ENCODE measurements around the gene RTP1.

The RTP1 gene

DNA sequence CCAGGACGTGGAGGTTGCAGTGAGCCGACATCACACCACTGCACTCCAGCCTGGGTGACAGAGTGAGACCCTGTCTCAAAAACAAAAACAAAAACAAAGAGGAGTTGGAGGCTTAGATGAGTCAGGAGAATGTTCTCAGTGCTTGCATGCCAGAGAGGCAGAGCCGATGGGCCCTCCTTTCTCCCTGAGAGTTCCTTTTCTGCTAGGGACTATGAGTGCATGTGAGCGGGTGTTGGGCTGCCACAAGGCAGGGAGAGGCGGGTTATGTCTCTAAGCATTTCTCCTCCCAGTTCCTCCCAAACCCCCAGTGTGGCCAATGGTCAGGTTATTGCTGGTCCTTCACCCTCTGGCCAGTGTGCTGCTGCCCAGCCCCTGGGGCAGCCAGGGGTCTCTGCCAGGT, 45.1 kb downstream of the RTP1 start:
- no peaks in the 10 kb centered on the region for H4K20me1 ChIP-seq (ENCODE audit: control insufficient read depth, insufficient read depth, low read depth, low read length)
- H3K27me3 ChIP-seq (ENCODE audit: control insufficient read depth, low read length), result peaks cover 24% of the 10 kb centered on the region
- no peaks in the 10 kb centered on the region; the same call in 1 of the 2 replicates for H3K9me3 ChIP-seq (ENCODE audit: control insufficient read depth, insufficient read depth, low read length)
- H3K9me2 ChIP-seq (replicated peaks; ENCODE audit: control insufficient read depth, low read length), result no peaks in the 10 kb centered on the region
- H3K27ac ChIP-seq (ENCODE audit: low read depth, low read length), result no peak overlapping the region
- H3K79me2 ChIP-seq (ENCODE audit: control insufficient read depth, low read length), result no peaks in the 10 kb centered on the region
- H3F3A ChIP-seq (ENCODE audit: control insufficient read depth, insufficient read depth), result no peaks in the 10 kb centered on the region
- no peak overlapping the region for H3K4me3 ChIP-seq (ENCODE audit: low read length)
- H3K4me2 ChIP-seq (ENCODE audit: low read length), result no peak overlapping the region
- H3K36me3 ChIP-seq (ENCODE audit: control insufficient read depth, low read length), result no peaks in the 10 kb centered on the region
- peaks cover 4% of the 10 kb centered on the region for H3K4me1 ChIP-seq (ENCODE audit: control insufficient read depth, low read length)
- TF ChIP-seq, protein P1, sequence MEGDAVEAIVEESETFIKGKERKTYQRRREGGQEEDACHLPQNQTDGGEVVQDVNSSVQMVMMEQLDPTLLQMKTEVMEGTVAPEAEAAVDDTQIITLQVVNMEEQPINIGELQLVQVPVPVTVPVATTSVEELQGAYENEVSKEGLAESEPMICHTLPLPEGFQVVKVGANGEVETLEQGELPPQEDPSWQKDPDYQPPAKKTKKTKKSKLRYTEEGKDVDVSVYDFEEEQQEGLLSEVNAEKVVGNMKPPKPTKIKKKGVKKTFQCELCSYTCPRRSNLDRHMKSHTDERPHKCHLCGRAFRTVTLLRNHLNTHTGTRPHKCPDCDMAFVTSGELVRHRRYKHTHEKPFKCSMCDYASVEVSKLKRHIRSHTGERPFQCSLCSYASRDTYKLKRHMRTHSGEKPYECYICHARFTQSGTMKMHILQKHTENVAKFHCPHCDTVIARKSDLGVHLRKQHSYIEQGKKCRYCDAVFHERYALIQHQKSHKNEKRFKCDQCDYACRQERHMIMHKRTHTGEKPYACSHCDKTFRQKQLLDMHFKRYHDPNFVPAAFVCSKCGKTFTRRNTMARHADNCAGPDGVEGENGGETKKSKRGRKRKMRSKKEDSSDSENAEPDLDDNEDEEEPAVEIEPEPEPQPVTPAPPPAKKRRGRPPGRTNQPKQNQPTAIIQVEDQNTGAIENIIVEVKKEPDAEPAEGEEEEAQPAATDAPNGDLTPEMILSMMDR (IDR thresholded peaks at IDR 0.05; ENCODE audit: low read depth, low read length, poor library complexity, severe bottlenecking), result no peak
- no peak for TF ChIP-seq EZH2phosphoT487 (IDR thresholded peaks at IDR 0.05; ENCODE audit: borderline replicate concordance, low read length)

DNA sequence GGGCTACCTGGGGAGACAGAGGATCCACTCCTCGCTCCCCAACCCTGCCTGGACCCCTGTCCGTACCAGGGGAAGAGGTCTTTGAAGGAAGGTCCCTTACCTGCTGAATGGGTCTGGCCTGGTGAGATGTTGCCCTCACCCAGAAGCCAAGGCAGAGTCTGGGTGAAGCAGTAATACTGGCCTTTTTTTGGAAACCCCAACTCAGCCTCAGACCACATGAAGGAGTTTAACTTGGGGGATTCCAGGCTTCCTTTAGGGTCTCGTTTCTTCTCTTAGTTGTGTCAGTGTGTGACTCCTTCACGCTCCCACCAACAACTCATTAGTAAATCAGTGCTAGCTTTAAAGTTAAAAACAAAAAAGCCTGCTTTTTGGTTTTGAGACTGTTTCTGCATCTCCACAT, 45.6 kb downstream of the RTP1 start:
- Histone ChIP-seq H3K9me3 (ENCODE audit: control insufficient read depth, insufficient read depth, low read length) (no peaks in the 10 kb centered on the region; the same call in 1 of the 2 replicates), H3K79me2 (ENCODE audit: control insufficient read depth, low read length) (no peaks in the 10 kb centered on the region), H3F3A (ENCODE audit: control insufficient read depth, insufficient read depth) (no peaks in the 10 kb centered on the region), H4K20me1 (ENCODE audit: control insufficient read depth, insufficient read depth, low read depth, low read length) (no peaks in the 10 kb centered on the region), H3K4me3 (ENCODE audit: low read length) (no peak overlapping the region), H3K9me2 (replicated peaks; ENCODE audit: control insufficient read depth, low read length) (no peaks in the 10 kb centered on the region), H3K27me3 (ENCODE audit: control insufficient read depth, low read length) (peaks cover 24% of the 10 kb centered on the region), H3K36me3 (ENCODE audit: control insufficient read depth, low read length) (no peaks in the 10 kb centered on the region), H3K4me1 (ENCODE audit: control insufficient read depth, low read length) (peaks cover 6% of the 10 kb centered on the region), H3K27ac (ENCODE audit: low read depth, low read length) (no peak overlapping the region), H3K4me2 (ENCODE audit: low read length) (no peak overlapping the region)
- TF ChIP-seq EZH2phosphoT487 (IDR thresholded peaks at IDR 0.05; ENCODE audit: borderline replicate concordance, low read length), result no peak
- TF ChIP-seq, protein P1 (IDR thresholded peaks at IDR 0.05; ENCODE audit: low read depth, low read length, poor library complexity, severe bottlenecking), result no peak

DNA sequence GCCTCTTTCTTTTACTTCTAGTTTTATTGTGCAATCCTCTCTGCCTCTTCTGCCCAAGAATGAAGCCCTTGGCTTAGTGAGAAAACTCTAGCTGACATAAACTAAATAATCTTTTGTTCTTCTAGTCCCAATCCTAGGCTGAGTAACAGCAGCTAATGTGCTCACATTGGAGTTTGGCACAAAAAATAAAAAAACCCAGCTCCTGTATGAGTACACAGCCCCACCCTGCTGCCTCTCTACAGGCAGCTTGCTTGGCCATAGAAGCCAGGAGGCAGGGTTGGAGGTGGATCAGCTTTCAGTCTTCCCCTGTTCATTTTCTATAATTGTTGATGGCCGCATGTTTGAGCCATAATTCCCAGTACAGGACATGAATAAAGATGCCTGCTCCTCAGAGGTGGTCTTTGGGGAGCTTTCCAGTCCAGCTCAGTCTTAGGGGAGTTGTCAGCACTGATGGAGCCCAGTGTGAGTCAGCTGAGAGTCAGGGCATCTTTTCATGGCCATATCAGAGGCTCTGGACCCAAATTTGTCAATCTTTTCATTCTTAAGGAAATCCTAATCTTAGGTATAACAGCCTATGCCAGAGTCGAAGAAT, 46.7 kb downstream of the RTP1 start:
- TF ChIP-seq, protein P1 (IDR thresholded peaks at IDR 0.05; ENCODE audit: low read depth, low read length, poor library complexity, severe bottlenecking), result no peak
- no peak for TF ChIP-seq EZH2phosphoT487 (IDR thresholded peaks at IDR 0.05; ENCODE audit: borderline replicate concordance, low read length)
- Histone ChIP-seq H3K4me1 (ENCODE audit: control insufficient read depth, low read length) (peaks cover 6% of the 10 kb centered on the region), H3K9me2 (replicated peaks; ENCODE audit: control insufficient read depth, low read length) (no peaks in the 10 kb centered on the region), H3K4me2 (ENCODE audit: low read length) (no peak overlapping the region), H3K79me2 (ENCODE audit: control insufficient read depth, low read length) (no peaks in the 10 kb centered on the region), H3K36me3 (ENCODE audit: control insufficient read depth, low read length) (no peaks in the 10 kb centered on the region), H3K9me3 (ENCODE audit: control insufficient read depth, insufficient read depth, low read length) (no peaks in the 10 kb centered on the region; the same call in 1 of the 2 replicates), H3F3A (ENCODE audit: control insufficient read depth, insufficient read depth) (no peaks in the 10 kb centered on the region), H3K27me3 (ENCODE audit: control insufficient read depth, low read length) (peaks cover 24% of the 10 kb centered on the region), H4K20me1 (ENCODE audit: control insufficient read depth, insufficient read depth, low read depth, low read length) (no peaks in the 10 kb centered on the region), H3K4me3 (ENCODE audit: low read length) (no peak overlapping the region), H3K27ac (ENCODE audit: low read depth, low read length) (no peak overlapping the region)
